IMR-90 (cell line): ENCODE data around the gene CNST.

Source experiments
- BHLHE40 ChIP-seq: fragments of 150-350 bp; IDR thresholded peaks from 2 replicates; pipeline ENCODE4 v1.6.1; 2016; ENCODE audit warnings: mild to moderate bottlenecking, low read depth, low read length
- CHD1 ChIP-seq: IDR thresholded peaks from 2 replicates; pipeline ENCODE4 v1.6.1; 2012; ENCODE audit warnings: low read depth, low read length, improper control_type of control experiment
- CTCF ChIP-seq: conservative IDR thresholded peaks from 2 replicates; pipeline ENCODE4 v1.5.1; 2012; ENCODE audit warnings: mild to moderate bottlenecking, low read depth, low read length, improper control_type of control experiment
- ELK1 ChIP-seq: fragments of 150-350 bp; IDR thresholded peaks from 2 replicates; pipeline ENCODE4 v1.6.1; 2016; ENCODE audit warnings: low read depth, mild to moderate bottlenecking, low read length, moderate library complexity, borderline replicate concordance
- FOS ChIP-seq: fragments of 150-350 bp; IDR thresholded peaks from 2 replicates; pipeline ENCODE4 v1.6.1; 2016; ENCODE audit warnings: low read depth, low read length
- MAFK ChIP-seq: IDR thresholded peaks from 2 replicates; pipeline ENCODE4 v1.6.1; 2012; ENCODE audit warnings: low read depth, low read length, improper control_type of control experiment
- POLR2A ChIP-seq: IDR thresholded peaks from 2 replicates; pipeline ENCODE4 v1.6.1; 2012; ENCODE audit warnings: mild to moderate bottlenecking, low read depth, low read length
- RAD21 ChIP-seq: IDR thresholded peaks from 2 replicates; pipeline ENCODE4 v1.6.1; 2012; ENCODE audit warnings: low read length, improper control_type of control experiment
- RCOR1 ChIP-seq: IDR thresholded peaks from 2 replicates; pipeline ENCODE4 v1.6.1; 2012; ENCODE audit warnings: mild to moderate bottlenecking, low read length, improper control_type of control experiment; ENCODE audit not compliant: insufficient replicate concordance
- SMC3 ChIP-seq: fragments of 150-350 bp; IDR thresholded peaks from 2 replicates; pipeline ENCODE4 v1.6.1; 2016; ENCODE audit warnings: low read depth, mild to moderate bottlenecking, antibody characterized with exemption, low read length, moderate library complexity
- USF2 ChIP-seq: fragments of 150-350 bp; IDR thresholded peaks from 2 replicates; pipeline ENCODE4 v1.6.1; 2017; ENCODE audit warnings: mild to moderate bottlenecking, antibody characterized with exemption, low read length, low read depth

GRCh38 chr1:246677842-246678241, 111.6 kb downstream of the CNST start:
- TF ChIP-seq POLR2A (no peak), CTCF (no peak), MAFK (no peak), ELK1 (no peak), SMC3 (no peak), FOS (no peak), CHD1 (no peak), RCOR1 (no peak), RAD21 (no peak), USF2 (no peak), BHLHE40 (no peak)
